Prostate gland (tissue), 2 donors: Measurements from ENCODE around the gene UBE2A. TPM values are rescaled to one million over a fixed set of nuclear protein-coding genes. Genes with fewer than 3 reads are reported as not detected.

ENCODE experiments used
- DNase-seq: peaks from one replicate; pipeline ENCODE4 v3.0.0-alpha.2; 2019; ENCODE audit warnings: low spot score
- H3K27ac ChIP-seq, 2 donors: fragments of 200-600 bp; sonication (generic); 2 replicates each; pipeline ENCODE4 v1.5.1; 2017 to 2019
- H3K27me3 ChIP-seq: fragments of 200-600 bp; sonication (generic); replicated peaks from 2 replicates; pipeline ENCODE4 v1.5.1; 2019; ENCODE audit not compliant: insufficient read depth
- H3K36me3 ChIP-seq, 2 donors: fragments of 200-600 bp; sonication (generic); 1 replicate in 1 of 2; 2 replicates in 1 of 2; pipeline versions ENCODE4 v1.5.1 to v1.8.1; 2017 to 2019
- H3K4me1 ChIP-seq: fragments of 200-600 bp; sonication (generic); replicated peaks from 2 replicates; pipeline ENCODE4 v1.5.1; 2019
- H3K4me3 ChIP-seq, 2 donors: fragments of 200-600 bp; sonication (generic); 2 replicates each; pipeline ENCODE4 v1.5.1; 2017 to 2019
- H3K9me3 ChIP-seq: fragments of 200-600 bp; sonication (generic); 2 replicates; pipeline ENCODE4 v1.5.1; 2017
- POLR2A ChIP-seq: fragments of 450-650 bp; IDR thresholded peaks from one replicate; pipeline ENCODE4 v1.6.1; 2016; ENCODE audit warnings: antibody characterized with exemption, mild to moderate bottlenecking
- POLR2AphosphoS5 ChIP-seq: sonication (generic); formaldehyde crosslinking; IDR thresholded peaks from one replicate; pipeline ENCODE4 v1.6.1; 2017; ENCODE audit warnings: antibody characterized with exemption
- WGBS: methylation state at CpG from one replicate; pipeline ENCODE4 v1.1.5; 2018; 5-methylcytosine and 5-hydroxymethylcytosine counted together
- intact Hi-C: fragments of 100-400 bp; cut with DNase I; formaldehyde crosslinking; loops from one replicate; pipeline ENCODE4 v1.14.2; 2022
- total RNA-seq, 2 donors: library from RNA; depleted of rRNA; stranded (reverse); fragments of >200 nt; gene quantifications; one replicate each; pipeline ENCODE4 v1.1.0, GENCODE V29; 2016
- TF ChIP-seq, protein P1 (sequence below), 4 experiments: fragments of 200-600 bp in 2 of 4; fragments of 450-650 bp in 2 of 4; sonication (generic) in 2 of 4; IDR thresholded peaks; 1 replicate in 3 of 4; 2 replicates in 1 of 4; pipeline ENCODE4 v1.5.1; 2016 to 2019; ENCODE audit warnings: antibody characterized with exemption in 4 of 4, mild to moderate bottlenecking in 2 of 4, moderate library complexity in 2 of 4

UBE2A gene
- total RNA-seq, 2 donors from 2014 or later, result 19.8 to 32.9 TPM

DNA sequence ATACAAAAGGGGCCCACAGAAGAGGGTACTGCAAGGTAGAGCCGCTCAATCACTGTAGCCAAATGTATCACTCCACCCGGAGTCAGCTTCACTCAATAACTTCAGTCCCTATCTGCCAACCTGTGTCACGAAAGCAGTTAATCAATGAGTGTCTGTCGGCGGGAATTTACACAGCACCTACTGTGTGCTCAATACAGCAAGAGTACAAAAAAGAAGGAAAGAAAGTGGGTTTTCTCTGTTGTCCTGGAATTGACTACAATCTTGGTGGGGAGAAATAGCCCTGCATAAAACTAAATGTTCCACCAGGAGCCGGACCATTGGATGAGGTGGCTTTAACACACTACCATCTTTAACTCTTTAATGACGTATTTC is 32.6 kb downstream of the UBE2A start:
- TF ChIP-seq POLR2AphosphoS5 (no peak), POLR2A (no peak)
- TF ChIP-seq, protein P1, sequence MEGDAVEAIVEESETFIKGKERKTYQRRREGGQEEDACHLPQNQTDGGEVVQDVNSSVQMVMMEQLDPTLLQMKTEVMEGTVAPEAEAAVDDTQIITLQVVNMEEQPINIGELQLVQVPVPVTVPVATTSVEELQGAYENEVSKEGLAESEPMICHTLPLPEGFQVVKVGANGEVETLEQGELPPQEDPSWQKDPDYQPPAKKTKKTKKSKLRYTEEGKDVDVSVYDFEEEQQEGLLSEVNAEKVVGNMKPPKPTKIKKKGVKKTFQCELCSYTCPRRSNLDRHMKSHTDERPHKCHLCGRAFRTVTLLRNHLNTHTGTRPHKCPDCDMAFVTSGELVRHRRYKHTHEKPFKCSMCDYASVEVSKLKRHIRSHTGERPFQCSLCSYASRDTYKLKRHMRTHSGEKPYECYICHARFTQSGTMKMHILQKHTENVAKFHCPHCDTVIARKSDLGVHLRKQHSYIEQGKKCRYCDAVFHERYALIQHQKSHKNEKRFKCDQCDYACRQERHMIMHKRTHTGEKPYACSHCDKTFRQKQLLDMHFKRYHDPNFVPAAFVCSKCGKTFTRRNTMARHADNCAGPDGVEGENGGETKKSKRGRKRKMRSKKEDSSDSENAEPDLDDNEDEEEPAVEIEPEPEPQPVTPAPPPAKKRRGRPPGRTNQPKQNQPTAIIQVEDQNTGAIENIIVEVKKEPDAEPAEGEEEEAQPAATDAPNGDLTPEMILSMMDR (IDR thresholded peaks at IDR 0.05), result no peak
- Histone ChIP-seq H3K36me3 (no peaks in the 10 kb centered on the region), H3K9me3 (no peaks in the 10 kb centered on the region), H3K4me1 (no peaks in the 10 kb centered on the region), H3K27me3 (no peaks in the 10 kb centered on the region), H3K4me3 (peak overlapping the region; percentile 55 to 56), H3K27ac (peak overlapping the region; percentile 91)
- DNase-seq, result no peak
- WGBS, result 28% methylated on average over 7 of the region's 7 CpGs
- intact Hi-C loops, result loop anchor here (10.0 kb wide), 1 partner anchor 268 kb away; the partner anchor contains the start of genes NDUFA1 and RNF113A

DNA sequence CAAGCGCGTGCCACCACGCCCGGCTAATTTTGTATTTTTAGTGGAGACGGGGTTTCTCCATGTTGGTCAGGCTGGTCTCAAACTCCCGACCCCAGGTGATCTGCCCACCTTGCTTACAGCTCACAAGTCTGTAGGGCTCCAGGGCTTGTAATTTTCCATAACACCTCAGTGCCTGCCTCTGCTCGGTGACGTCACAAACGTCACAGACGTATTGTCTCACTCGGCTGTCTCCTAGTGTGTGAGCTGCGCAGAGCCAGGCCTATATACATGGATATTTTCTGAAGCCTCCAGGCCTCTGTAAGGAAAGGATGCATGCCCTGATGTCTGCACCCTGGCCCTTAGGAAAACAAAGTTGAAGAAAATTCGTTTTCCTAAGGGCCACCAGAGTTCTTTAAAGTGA is 40.4 kb downstream of the UBE2A start:
- TF ChIP-seq, protein P1 (IDR thresholded peaks at IDR 0.05), result no peak
- TF ChIP-seq POLR2A (no peak), POLR2AphosphoS5 (no peak)
- H3K27ac ChIP-seq, result no peak overlapping the region
- H3K36me3 ChIP-seq, result no peaks in the 10 kb centered on the region
- H3K4me3 ChIP-seq, result no peak overlapping the region
- H3K4me1 ChIP-seq, result no peaks in the 10 kb centered on the region
- WGBS, result 74% methylated on average over 13 of the region's 13 CpGs
- no peaks in the 10 kb centered on the region for H3K27me3 ChIP-seq
- intact Hi-C loops, result loop anchor here (10.0 kb wide), 1 partner anchor 120 kb away; no protein-coding TSS in a partner anchor
- no peak for DNase-seq
- no peaks in the 10 kb centered on the region for H3K9me3 ChIP-seq

DNA sequence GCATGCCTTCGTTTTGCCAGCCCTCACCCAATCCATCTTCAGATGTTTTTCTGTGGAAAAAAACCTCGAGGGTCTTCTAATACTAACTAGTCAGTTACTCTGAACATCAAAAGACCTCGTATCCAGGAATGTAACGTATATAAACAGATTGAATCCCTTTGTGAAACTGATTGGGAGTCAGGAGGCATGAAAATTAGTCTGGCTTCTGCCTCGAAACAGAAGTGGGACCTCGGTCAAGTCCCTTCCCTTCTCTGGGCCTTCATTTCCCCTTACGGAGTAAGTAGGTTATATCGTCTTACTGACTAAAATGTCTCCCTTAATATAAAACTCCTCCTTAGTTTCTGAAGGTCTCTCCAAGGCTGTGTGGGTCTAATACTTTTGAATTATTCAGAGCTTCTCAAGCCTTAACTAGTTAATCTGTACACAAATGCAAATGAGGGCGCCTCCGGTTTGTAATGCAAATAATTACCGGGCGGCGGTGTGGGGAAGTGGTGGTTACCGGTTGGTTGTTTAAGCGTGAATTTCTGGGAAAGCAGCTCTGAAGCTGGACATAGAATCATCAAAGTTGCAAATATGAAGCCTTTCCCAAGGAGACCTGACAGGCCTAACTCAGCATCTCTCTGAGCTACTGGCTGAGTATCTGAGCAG is 43.3 kb downstream of the UBE2A start:
- intact Hi-C loops, result loop anchor here (10.0 kb wide), 1 partner anchor 117 kb away; no protein-coding TSS in a partner anchor
- no peaks in the 10 kb centered on the region for H3K36me3 ChIP-seq
- TF ChIP-seq, protein P1 (IDR thresholded peaks at IDR 0.05), result no peak
- TF ChIP-seq POLR2A (no peak), POLR2AphosphoS5 (no peak)
- H3K9me3 ChIP-seq, result no peaks in the 10 kb centered on the region
- H3K4me3 ChIP-seq, result no peak overlapping the region
- no peak for DNase-seq
- H3K4me1 ChIP-seq, result no peaks in the 10 kb centered on the region
- WGBS, result 74% methylated on average over 15 of the region's 15 CpGs
- H3K27me3 ChIP-seq, result no peaks in the 10 kb centered on the region
- no peak overlapping the region for H3K27ac ChIP-seq

DNA sequence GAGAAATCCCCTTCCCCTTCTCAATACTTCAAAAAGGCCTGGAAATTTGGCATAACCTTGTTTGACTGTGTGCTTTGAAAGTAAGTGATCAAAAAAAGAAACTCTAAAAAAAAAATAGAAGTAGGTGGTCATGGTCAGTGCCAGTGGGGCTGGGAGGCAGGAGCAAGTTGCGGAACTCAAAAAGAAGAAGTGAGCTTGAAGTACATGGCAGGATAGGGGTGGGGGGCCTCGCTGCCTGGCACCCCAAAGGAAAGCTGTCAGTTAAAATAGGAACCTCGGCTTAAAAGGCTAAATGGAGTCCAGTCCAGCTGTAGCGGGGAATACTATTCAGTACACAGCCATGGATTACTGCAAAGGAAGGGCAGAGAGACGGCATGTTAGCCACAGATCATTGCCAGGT is 44.1 kb downstream of the UBE2A start:
- intact Hi-C loops, result loop anchor here (10.0 kb wide), 1 partner anchor 116 kb away; no protein-coding TSS in a partner anchor
- H3K36me3 ChIP-seq, result no peaks in the 10 kb centered on the region
- no peak for TF ChIP-seq POLR2AphosphoS5
- TF ChIP-seq POLR2A, result no peak
- TF ChIP-seq, protein P1 (IDR thresholded peaks at IDR 0.05), result no peak
- no peaks in the 10 kb centered on the region for H3K27me3 ChIP-seq
- no peak overlapping the region for H3K27ac ChIP-seq
- H3K9me3 ChIP-seq, result no peaks in the 10 kb centered on the region
- 90% methylated on average over 5 of the region's 5 CpGs for WGBS
- no peak overlapping the region for H3K4me3 ChIP-seq
- no peaks in the 10 kb centered on the region for H3K4me1 ChIP-seq
- DNase-seq, result no peak
